ENCODE results near the gene AGBL1.
"Not testable (repeated sequence)": the region's sequence is repeated elsewhere in the genome, so short reads cannot be mapped to it uniquely, and the experiment has no call there.

The AGBL1 gene

DNA sequence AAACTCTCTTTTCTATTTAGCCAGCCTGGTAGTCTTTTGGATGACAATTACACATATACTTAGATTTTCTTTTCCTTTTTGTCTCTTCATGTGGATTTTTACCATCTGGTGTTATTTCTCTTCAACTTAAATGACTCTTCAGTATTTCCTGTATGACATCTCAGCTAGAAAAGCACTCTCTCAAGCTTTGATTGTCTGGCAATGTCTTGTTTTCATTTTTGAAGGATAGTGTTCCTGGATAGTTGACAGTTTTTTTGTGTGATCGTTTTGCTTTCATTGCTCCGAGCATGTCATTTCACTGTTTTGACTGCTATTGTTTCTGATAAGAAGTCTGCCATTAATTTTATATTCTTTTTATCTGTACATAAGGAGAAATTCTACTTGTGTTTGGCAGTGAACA is 766.4 kb downstream of the AGBL1 start:
- DNase-seq: no peak

- DNase-seq: no peak
Observed at GRCh38 chr15:86849136-86849535, 769.5 kb downstream of the AGBL1 start.

- DNase-seq: no peak
Observed at GRCh38 chr15:86849558-86850285, 770.1 kb downstream of the AGBL1 start.

DNA sequence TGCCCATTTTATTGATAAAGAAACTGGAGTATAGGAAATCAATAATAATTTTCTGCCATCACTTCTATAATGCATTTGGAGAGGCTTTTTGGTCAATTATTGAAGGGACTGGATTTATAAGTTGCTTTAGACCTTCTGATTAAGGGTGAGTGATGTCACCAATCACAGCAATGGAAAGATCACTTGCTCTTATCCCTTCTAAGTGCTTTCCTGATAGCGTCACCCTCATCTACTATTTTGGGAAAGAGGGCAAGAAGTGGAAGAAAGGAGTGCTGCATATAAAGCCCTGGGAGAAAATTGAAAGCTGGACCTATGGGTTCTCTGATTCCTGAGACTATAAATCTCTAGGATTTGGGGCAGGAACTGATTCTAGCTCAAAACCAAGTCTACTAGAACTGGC is 771.3 kb downstream of the AGBL1 start:
- no peak for DNase-seq

DNA sequence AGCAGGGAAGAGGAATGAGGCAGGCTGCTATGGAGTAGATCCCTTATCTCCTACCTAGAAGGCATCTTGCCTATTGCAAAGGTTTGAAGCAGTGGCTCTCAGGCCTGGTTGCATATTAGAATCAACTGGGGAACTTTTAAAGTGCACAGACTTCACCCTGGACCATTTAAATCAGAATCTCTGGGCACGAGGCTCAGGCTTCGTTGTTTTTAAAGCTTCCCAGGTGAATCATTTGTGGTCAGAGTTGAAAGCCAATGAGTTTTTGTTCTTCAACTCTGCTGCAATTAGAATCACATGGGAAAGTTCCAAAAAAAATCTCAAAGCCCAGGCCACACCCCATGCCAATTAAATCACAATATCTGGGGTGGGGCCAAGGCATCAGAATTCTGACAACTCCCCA is 773.1 kb downstream of the AGBL1 start:
- no peak for DNase-seq

GRCh38 chr15:86854176-86854575 is 774.5 kb downstream of the AGBL1 start:
- no peak for DNase-seq

- DNase-seq: no peak
Observed at GRCh38 chr15:86855307-86856291, 775.9 kb downstream of the AGBL1 start.

DNA sequence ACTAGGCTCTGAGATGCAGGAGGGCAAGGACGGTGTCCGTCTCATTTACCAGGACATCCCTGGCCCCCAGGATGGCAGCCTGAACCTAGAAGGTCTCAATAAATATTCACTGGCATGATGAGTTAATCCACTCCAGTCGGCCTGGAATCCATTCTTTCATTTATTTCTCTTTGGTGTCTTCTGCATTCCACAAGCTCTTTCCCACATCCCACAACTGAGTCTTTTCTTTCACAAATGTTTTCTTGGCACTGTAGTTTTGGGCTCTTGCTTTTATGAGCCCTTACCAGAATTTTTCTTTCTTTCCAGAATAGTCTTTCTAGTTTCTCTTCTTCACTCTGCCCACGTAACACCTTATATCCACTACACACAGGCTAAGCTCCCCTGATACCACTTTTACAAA is 778.0 kb downstream of the AGBL1 start:
- no peak for DNase-seq

GRCh38 chr15:86863226-86863915 is 783.7 kb downstream of the AGBL1 start:
- DNase-seq: no peak

DNA sequence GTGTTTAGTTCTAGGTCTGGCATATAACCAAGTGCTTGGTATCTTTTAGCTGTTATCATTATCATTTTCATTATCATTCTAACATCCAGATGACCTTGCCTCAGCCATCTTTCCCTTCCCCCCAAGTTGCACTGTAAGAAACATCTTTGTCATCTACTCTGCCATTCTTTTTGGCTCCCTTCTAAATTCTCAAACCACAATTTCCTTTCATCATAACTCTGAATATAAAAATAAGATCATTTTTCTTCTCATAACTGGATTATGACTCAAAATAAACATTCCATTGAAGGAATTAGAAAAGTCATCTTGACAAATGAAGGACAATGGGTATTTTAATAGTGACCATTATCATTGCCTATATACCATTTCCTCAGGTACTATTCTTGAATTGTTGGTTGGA is 786.2 kb downstream of the AGBL1 start:
- no peak for DNase-seq

- no peak for DNase-seq
Observed at GRCh38 chr15:86870846-86871245, 791.2 kb downstream of the AGBL1 start.

GRCh38 chr15:86871964-86872363 is 792.3 kb downstream of the AGBL1 start:
- DNase-seq: no peak

DNA sequence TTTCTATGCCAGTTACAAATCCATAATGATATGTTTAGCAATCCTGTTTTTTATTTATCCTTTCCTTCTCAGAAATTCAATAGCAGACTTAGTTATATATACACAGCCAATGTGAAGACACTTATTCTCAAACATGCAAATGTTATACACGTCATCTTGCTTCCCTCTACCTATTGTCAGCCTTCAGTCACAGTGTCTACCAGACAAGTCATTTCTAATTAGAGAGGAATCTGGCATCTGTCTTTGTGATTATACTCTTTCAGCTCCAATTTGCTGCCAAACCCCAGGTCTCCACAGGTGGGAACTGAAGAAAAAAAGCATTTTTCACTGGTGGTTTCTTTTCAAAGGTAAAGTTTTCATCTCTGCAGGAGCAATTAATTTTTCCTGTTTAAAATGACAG is 793.1 kb downstream of the AGBL1 start:
- no peak for DNase-seq

DNA sequence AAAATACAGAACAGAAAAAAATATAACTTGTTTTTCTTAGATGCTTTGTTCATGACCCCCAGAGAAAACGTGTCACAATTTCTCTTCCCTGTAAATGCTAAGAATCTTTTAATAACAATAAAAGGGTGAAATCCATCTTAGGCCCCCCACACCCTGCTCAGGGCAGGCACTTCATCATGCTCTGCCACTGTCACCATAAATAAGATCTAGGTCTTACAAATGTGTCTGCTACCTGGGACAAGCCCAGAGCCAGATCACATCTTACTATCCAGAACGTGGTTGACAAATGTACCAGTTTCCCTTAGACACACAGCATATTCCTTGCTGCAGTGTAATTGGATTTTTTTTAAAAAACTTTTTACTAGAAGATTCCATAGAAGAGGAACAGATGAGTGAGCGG is 795.4 kb downstream of the AGBL1 start:
- no peak for DNase-seq

- no peak for DNase-seq
Observed at GRCh38 chr15:86876387-86876944, 796.8 kb downstream of the AGBL1 start.

GRCh38 chr15:86877171-86877631 is 797.5 kb downstream of the AGBL1 start:
- DNase-seq: no peak

GRCh38 chr15:86878844-86879243 is 799.2 kb downstream of the AGBL1 start:
- not testable (repeated sequence) for DNase-seq

DNA sequence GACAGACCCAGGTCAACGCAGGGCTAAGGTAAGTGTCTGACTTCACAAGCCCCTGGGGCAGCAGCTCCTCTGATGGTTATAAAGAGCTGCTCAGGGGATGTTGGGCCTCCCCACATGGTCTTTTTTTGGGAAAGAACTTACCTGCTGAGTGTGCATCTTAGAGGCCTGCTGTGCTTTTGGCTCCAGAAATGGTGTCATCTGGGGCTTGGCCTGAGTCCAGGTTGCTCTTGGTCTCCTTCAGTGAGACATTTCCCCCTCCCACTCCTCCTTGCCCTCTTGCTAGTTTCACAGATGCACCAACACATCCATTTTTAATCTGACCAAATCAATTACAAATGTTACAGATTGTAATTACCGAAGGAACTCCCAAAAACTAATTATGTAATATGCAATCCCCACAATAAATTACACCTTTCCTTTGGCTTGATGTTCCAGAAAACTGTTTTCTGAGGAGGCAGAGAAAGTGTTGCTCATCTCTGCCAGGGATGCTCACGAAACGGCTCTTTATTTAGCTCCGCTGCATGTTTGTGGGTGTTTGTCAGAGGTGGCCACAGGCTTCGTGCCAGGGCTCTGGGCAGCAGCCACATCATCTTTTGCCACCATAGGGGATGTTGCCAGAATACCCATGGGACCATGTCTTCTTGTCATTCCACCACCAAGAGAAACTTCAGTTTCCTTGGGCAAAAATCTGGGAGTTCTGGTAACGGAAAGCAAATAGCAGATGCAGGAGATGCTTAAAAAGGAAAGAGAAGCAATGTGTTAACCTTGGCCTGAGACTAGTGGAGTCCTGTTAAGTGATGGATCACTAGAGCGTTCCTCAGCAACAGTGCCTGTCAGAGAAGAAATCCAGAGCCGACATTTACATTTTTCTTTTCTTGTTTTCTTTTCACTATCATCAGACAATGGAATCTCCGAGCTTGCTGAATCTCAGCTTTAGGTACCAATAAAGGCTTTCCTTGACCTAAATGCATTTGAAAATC is 799.9 kb downstream of the AGBL1 start:
- DNase-seq: no peak

- DNase-seq: no peak
Observed at GRCh38 chr15:86885616-86886015, 805.9 kb downstream of the AGBL1 start.

- no peak for DNase-seq
Observed at GRCh38 chr15:86892774-86893449, 813.2 kb downstream of the AGBL1 start.

GRCh38 chr15:86894269-86894668 is 814.6 kb downstream of the AGBL1 start:
- DNase-seq: no peak
